H1 (cell line): ENCODE measurements around the gene BLNK. TPM values are rescaled to one million over a fixed set of nuclear protein-coding genes. Genes with fewer than 3 reads are reported as not detected.

ENCODE experiments used
- CTCF ChIA-PET: fragments of 300-600 bp; sonication (Branson Sonifier 250); formaldehyde crosslinking; loops from one replicate; lab custom pipeline; 2021; ENCODE audit not compliant: partially characterized antibody; lab: Charles Lee
- POLR2A ChIA-PET: fragments of 300-600 bp; sonication (Branson Sonifier 250); formaldehyde crosslinking; loops from one replicate; lab custom pipeline; 2021; ENCODE audit warnings: inconsistent platforms; ENCODE audit not compliant: partially characterized antibody; lab: Charles Lee
- DNase-seq, 2 experiments: peaks; one replicate each; pipeline versions ENCODE4 v3.0.0 to v3.0.0-alpha.2; 2010 to 2022; ENCODE audit warnings: low spot score in 2 of 2, low read depth in 1 of 2, mixed read lengths in 1 of 2
- FAIRE-seq: peaks from 2 replicates; lab custom pipeline; 2011; peaks lifted over from hg19 to GRCh38; lab: Jason Lieb, UNC
- H2AFZ ChIP-seq: 2 replicates; pipeline ENCODE4 v1.8.1; 2012; ENCODE audit warnings: low read length, inconsistent platforms
- H2AK5ac ChIP-seq: 2 replicates; pipeline ENCODE4 v1.6.1; 2013; ENCODE audit warnings: low read depth, low read length
- H2BK120ac ChIP-seq: replicated peaks from 2 replicates; pipeline ENCODE3; 2013; ENCODE audit warnings: low read depth, low read length, inconsistent platforms
- H2BK12ac ChIP-seq: 2 replicates; pipeline ENCODE4 v1.6.1; 2013; ENCODE audit warnings: low read depth, low read length
- H2BK15ac ChIP-seq: 2 replicates; pipeline ENCODE4 v1.6.1; 2013; ENCODE audit warnings: low read length
- H2BK20ac ChIP-seq: 2 replicates; pipeline ENCODE4 v1.6.1; 2013; ENCODE audit warnings: low read length
- H2BK5ac ChIP-seq: 2 replicates; pipeline ENCODE4 v1.6.1; 2013; ENCODE audit warnings: low read depth, low read length
- H3K14ac ChIP-seq: 2 replicates; pipeline ENCODE4 v1.6.1; 2013; ENCODE audit warnings: inconsistent platforms; ENCODE audit not compliant: insufficient read length
- H3K18ac ChIP-seq: 2 replicates; pipeline ENCODE4 v1.6.1; 2013; ENCODE audit warnings: low read length; ENCODE audit errors: extremely low read depth
- H3K23ac ChIP-seq: 2 replicates; pipeline ENCODE4 v1.6.1; 2013; ENCODE audit warnings: inconsistent platforms; ENCODE audit not compliant: insufficient read length
- H3K23me2 ChIP-seq: 2 replicates; pipeline ENCODE4 v1.6.1; 2013; ENCODE audit warnings: low read depth, low read length
- H3K27ac ChIP-seq: 2 replicates; pipeline ENCODE4 v1.6.1; 2011; ENCODE audit warnings: low read depth, low read length, inconsistent platforms
- H3K27me3 ChIP-seq, 4 experiments: replicated peaks in 1 of 4; 1 replicate in 1 of 4; 2 replicates in 3 of 4; pipeline versions ENCODE4 v1.6.1 to v1.8.1; 2011 to 2013; ENCODE audit warnings: low read length in 3 of 4, mild to moderate bottlenecking in 3 of 4, inconsistent platforms in 2 of 4, mixed read lengths in 2 of 4, moderate library complexity in 1 of 4; ENCODE audit not compliant: control insufficient read depth in 3 of 4, insufficient read depth in 3 of 4; ENCODE audit errors: extremely low read depth in 1 of 4
- H3K36me3 ChIP-seq, 4 experiments: 2 replicates each; pipeline versions ENCODE4 v1.6.1 to v1.8.1; 2011 to 2013; ENCODE audit warnings: mild to moderate bottlenecking in 4 of 4, low read length in 3 of 4, moderate library complexity in 2 of 4, control low read depth in 1 of 4, inconsistent platforms in 1 of 4; ENCODE audit not compliant: insufficient read depth in 4 of 4, control insufficient read depth in 2 of 4
- H3K4ac ChIP-seq: replicated peaks from 2 replicates; pipeline ENCODE3; 2013; ENCODE audit warnings: low read length, low read depth, mixed read lengths, inconsistent platforms; ENCODE audit not compliant: insufficient read length
- H3K4me1 ChIP-seq, 4 experiments: replicated peaks in 1 of 4; 1 replicate in 1 of 4; 2 replicates in 3 of 4; pipeline versions ENCODE4 v1.6.1 to v1.8.1; 2011 to 2013; ENCODE audit warnings: low read length in 3 of 4, inconsistent platforms in 2 of 4, mixed read lengths in 1 of 4; ENCODE audit not compliant: insufficient read depth in 4 of 4, control insufficient read depth in 3 of 4
- H3K4me2 ChIP-seq, 2 experiments: 2 replicates each; pipeline versions ENCODE4 v1.6.1 to v1.8.1; 2011 to 2013; ENCODE audit warnings: low read depth in 2 of 2, low read length in 2 of 2, control low read depth in 1 of 2, inconsistent platforms in 1 of 2, mild to moderate bottlenecking in 1 of 2; ENCODE audit not compliant: insufficient read depth in 1 of 2
- H3K4me3 ChIP-seq, 4 experiments: fragments of 200-600, 300-600 bp in 1 of 4; sonication (generic), shearing (Covaris generic), sonication (Bioruptor Twin) in 1 of 4; 2 replicates each; pipeline versions ENCODE4 v1.5.1 to v1.8.1; 2011 to 2016; ENCODE audit warnings: low read length in 4 of 4, low read depth in 3 of 4, control low read depth in 2 of 4, inconsistent platforms in 2 of 4, mild to moderate bottlenecking in 2 of 4, mixed read lengths in 1 of 4, moderate library complexity in 1 of 4; ENCODE audit not compliant: insufficient read depth in 2 of 4; ENCODE audit errors: extremely low read depth in 1 of 4
- H3K56ac ChIP-seq: replicated peaks from 2 replicates; pipeline ENCODE3; 2013; ENCODE audit warnings: low read depth, mild to moderate bottlenecking, mixed read lengths, low read length, inconsistent platforms; ENCODE audit not compliant: insufficient read length
- H3K79me1 ChIP-seq: 2 replicates; pipeline ENCODE4 v1.6.1; 2013; ENCODE audit warnings: low read depth, low read length, control low read depth
- H3K79me2 ChIP-seq, 2 experiments: 2 replicates each; pipeline versions ENCODE4 v1.6.1 to v1.8.1; 2012 to 2013; ENCODE audit warnings: low read length in 2 of 2, mild to moderate bottlenecking in 2 of 2, inconsistent platforms in 1 of 2; ENCODE audit not compliant: insufficient read depth in 2 of 2, control insufficient read depth in 1 of 2
- H3K9ac ChIP-seq, 4 experiments: replicated peaks in 1 of 4; 1 replicate in 1 of 4; 2 replicates in 3 of 4; pipeline versions ENCODE4 v1.6.1 to v1.8.1; 2011 to 2013; ENCODE audit warnings: low read depth in 3 of 4, low read length in 3 of 4, control low read depth in 2 of 4, mild to moderate bottlenecking in 2 of 4, moderate library complexity in 2 of 4, inconsistent platforms in 1 of 4; ENCODE audit errors: extremely low read depth in 1 of 4
- H3K9me3 ChIP-seq, 2 experiments: 2 replicates each; pipeline versions ENCODE4 v1.6.1 to v1.8.1; 2012 to 2013; ENCODE audit warnings: mild to moderate bottlenecking in 2 of 2, moderate library complexity in 2 of 2, control low read depth in 1 of 2, inconsistent platforms in 1 of 2, low read depth in 1 of 2, low read length in 1 of 2, mixed read lengths in 1 of 2; ENCODE audit not compliant: insufficient read depth in 2 of 2
- H4K20me1 ChIP-seq, 2 experiments: replicated peaks in 1 of 2; 2 replicates each; pipeline versions ENCODE3 to v1.8.1; 2011 to 2013; ENCODE audit warnings: inconsistent platforms in 2 of 2, low read length in 2 of 2, mild to moderate bottlenecking in 1 of 2; ENCODE audit not compliant: insufficient read depth in 2 of 2, control insufficient read depth in 1 of 2
- H4K5ac ChIP-seq: 2 replicates; pipeline ENCODE4 v1.6.1; 2013; ENCODE audit warnings: low read length, low read depth, mixed read lengths, inconsistent platforms; ENCODE audit not compliant: insufficient read length
- H4K8ac ChIP-seq: 2 replicates; pipeline ENCODE4 v1.8.0; 2013; ENCODE audit warnings: mild to moderate bottlenecking, moderate library complexity, low read length, inconsistent platforms; ENCODE audit not compliant: insufficient read depth; ENCODE audit errors: extremely low read depth
- H4K91ac ChIP-seq: replicated peaks from 2 replicates; pipeline ENCODE3; 2013; ENCODE audit warnings: low read length, mixed read lengths, inconsistent platforms; ENCODE audit not compliant: insufficient read length
- CTCF ChIP-seq, 3 experiments: IDR thresholded peaks; 1 replicate in 2 of 3; 2 replicates in 1 of 3; pipeline versions ENCODE4 v1.5.1 to v1.6.1; 2011; ENCODE audit warnings: low read length in 3 of 3, mild to moderate bottlenecking in 3 of 3, inconsistent platforms in 2 of 3, low read depth in 1 of 3, moderate library complexity in 1 of 3; ENCODE audit not compliant: insufficient read depth in 1 of 3; ENCODE audit errors: control extremely low read depth in 1 of 3
- EGR1 ChIP-seq: IDR thresholded peaks from 2 replicates; pipeline ENCODE4 v1.6.1; 2011; ENCODE audit warnings: low read depth, low read length, borderline replicate concordance
- RFX5 ChIP-seq: IDR thresholded peaks from 2 replicates; pipeline ENCODE4 v1.6.1; 2011; ENCODE audit warnings: low read depth, low read length, improper control_type of control experiment, borderline replicate concordance
- SIN3A ChIP-seq, 2 experiments: IDR thresholded peaks in 1 of 2; conservative IDR thresholded peaks in 1 of 2; 2 replicates each; pipeline ENCODE4 v1.6.1; 2011 to 2012; ENCODE audit warnings: low read length in 2 of 2, improper control_type of control experiment in 1 of 2, low read depth in 1 of 2, mild to moderate bottlenecking in 1 of 2
- WGBS, 2 experiments: shearing (Covaris generic) in 1 of 2; methylation state at CpG; one replicate each; pipeline versions ENCODE4 v1.1.6 to v1.1.7; 2013 to 2015; ENCODE audit warnings: low lambda C conversion rate in 2 of 2, mixed read lengths in 2 of 2, inconsistent platforms in 1 of 2, low coverage in 1 of 2, missing lambda C conversion rate in 1 of 2; ENCODE audit not compliant: insufficient replicate concordance in 2 of 2, insufficient coverage in 1 of 2, insufficient read length in 1 of 2; ENCODE audit errors: extremely low coverage in 1 of 2, missing lambda C conversion rate in 1 of 2; 5-methylcytosine and 5-hydroxymethylcytosine counted together
- polyA plus RNA-seq, 7 experiments: library from polyadenylated mRNA; depleted of rRNA in 3 of 7; stranded (reverse) in 5 of 7; unstranded in 2 of 7; fragments of >200 nt in 5 of 7; fragments of 200-250 nt in 2 of 7; gene quantifications; 1 replicate in 5 of 7; 2 replicates in 1 of 7; 4 replicates in 1 of 7; pipeline versions ENCODE4 v1.2.1 to v1.2.3, GENCODE V29; 2011 to 2013; ENCODE audit warnings: missing spikeins in 2 of 7, mixed read lengths in 2 of 7
- total RNA-seq: library from RNA; stranded (reverse); fragmentation: NEBNext Ultra II Directional; extraction: Animal tissue kit (Norgen Biotek cat#: 25700); gene quantifications from 2 replicates; pipeline ENCODE4 v1.2.1, GENCODE V29; 2021
- TF ChIP-seq, protein P1 (sequence below): IDR thresholded peaks from 2 replicates; pipeline ENCODE4 v1.6.1; 2011; ENCODE audit warnings: low read depth, mild to moderate bottlenecking, low read length; ENCODE audit not compliant: insufficient read depth

The BLNK gene
- total and polyA plus RNA-seq, 2 of the 8 experiments (the other 6 are each of a cell fraction or from before 2014, with no cell fraction given) = not detected

DNA sequence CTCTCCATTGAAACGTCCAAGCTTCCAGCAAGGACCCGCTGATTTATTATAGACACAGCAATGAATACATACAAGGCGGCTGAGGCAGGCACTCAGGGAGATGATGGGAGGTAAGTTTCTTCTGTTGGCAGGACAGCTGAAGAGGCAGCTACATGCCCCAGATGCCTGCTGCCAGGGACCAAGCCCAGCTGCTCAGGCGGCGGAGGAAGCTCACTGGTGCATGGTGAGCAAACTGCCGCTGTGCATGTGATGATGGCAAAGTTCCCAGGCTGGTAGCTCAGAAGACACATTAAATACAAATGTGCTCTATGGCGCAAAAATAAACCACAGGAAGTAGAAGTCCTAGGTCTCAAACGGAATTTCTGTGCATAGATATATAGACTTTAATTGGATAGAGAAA lies 35.1 kb upstream of the BLNK start:
- TF ChIP-seq EGR1 = no peak
- TF ChIP-seq CTCF (IDR thresholded peaks at IDR 0.05; ENCODE audit: control extremely low read depth in 1 of 3, insufficient read depth in 1 of 3, low read depth in 1 of 3, low read length in 3 of 3) = no peak
- TF ChIP-seq, protein P1, sequence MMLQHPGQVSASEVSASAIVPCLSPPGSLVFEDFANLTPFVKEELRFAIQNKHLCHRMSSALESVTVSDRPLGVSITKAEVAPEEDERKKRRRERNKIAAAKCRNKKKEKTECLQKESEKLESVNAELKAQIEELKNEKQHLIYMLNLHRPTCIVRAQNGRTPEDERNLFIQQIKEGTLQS = no peak
- no peak for TF ChIP-seq RFX5
- no peak for TF ChIP-seq SIN3A (conservative IDR thresholded peaks at IDR 0.05 in 1 of 2, IDR thresholded peaks at IDR 0.05 in 1 of 2; ENCODE audit: low read depth in 1 of 2, low read length in 2 of 2)
- Histone ChIP-seq H3K23me2 (no peaks in the 10 kb centered on the region), H3K27ac (no peak overlapping the region), H2AK5ac (no peak overlapping the region), H3K27me3 (no peaks in the 10 kb centered on the region), H2BK15ac (no peak overlapping the region), H3K4me2 (no peak overlapping the region), H3K4me3 (no peak overlapping the region), H3K14ac (no peak overlapping the region), H2BK20ac (0 out of 2 replicates have a peak overlapping the region, but pooled peaks have one; percentile 75), H3K4ac (peak overlapping the region; percentile 87), H4K91ac (peak overlapping the region; percentile 75), H3K79me1 (no peaks in the 10 kb centered on the region), H3K9ac (no peak overlapping the region), H3K79me2 (no peaks in the 10 kb centered on the region), H2BK120ac (peak overlapping the region; percentile 5), H3K36me3 (no peaks in the 10 kb centered on the region), H4K20me1 (no peaks in the 10 kb centered on the region), H3K9me3 (no peaks in the 10 kb centered on the region), H2AFZ (no peak overlapping the region; the same call in 1 of the 2 replicates), H4K8ac (no peak overlapping the region), H3K56ac (no peak overlapping the region), H3K23ac (no peak overlapping the region), H3K4me1 (peaks cover 3 to 24% (median 22%) of the 10 kb centered on the region in 4 experiments), H3K18ac (no peak overlapping the region), H2BK12ac (peak overlapping the region; percentile 55; the same call in 1 of the 2 replicates), H2BK5ac (peak overlapping the region; percentile 45; the same call in 1 of the 2 replicates), H4K5ac (no peak overlapping the region)
- CTCF ChIA-PET = interaction anchor here (0.9 to 3.2 kb wide), 6 partner anchors 12 to 68 kb away, joined by 3 to 21 read pairs (median 4); no protein-coding TSS in a partner anchor
- DNase-seq = no peak
- FAIRE-seq = no peak
- POLR2A ChIA-PET = no interaction called here
- 94% methylated on average over 8 of the region's 8 CpGs; no CpG with 5 or more reads in 1 of the 2 experiments for WGBS, 2 experiments
